GM12864 (cell line): ENCODE results near the gene MPZL1.

Experiments
- DNase-seq: peaks from one replicate; pipeline ENCODE4 v3.0.0-alpha.2; 2011; ENCODE audit warnings: low read depth
- H3K4me3 ChIP-seq: 2 replicates; pipeline ENCODE4 v1.5.1; 2011; ENCODE audit warnings: mild to moderate bottlenecking, low read depth, low read length, control low read depth
- CTCF ChIP-seq: IDR thresholded peaks from 2 replicates; pipeline ENCODE4 v1.5.1; 2011; ENCODE audit warnings: low read depth, mild to moderate bottlenecking, moderate library complexity, low read length, control low read depth, inconsistent platforms; ENCODE audit errors: missing control alignments

MPZL1 gene

GRCh38 chr1:167795810-167796740 lies 74.3 kb downstream of the MPZL1 start:
- no peak for TF ChIP-seq CTCF
- no peak for DNase-seq
- H3K4me3 ChIP-seq = no peak overlapping the region

- DNase-seq = no peak
Observed at GRCh38 chr1:167797015-167797414, 75.2 kb downstream of the MPZL1 start.

GRCh38 chr1:167798952-167799351 lies 77.2 kb downstream of the MPZL1 start:
- DNase-seq = no peak
- TF ChIP-seq CTCF = no peak
- H3K4me3 ChIP-seq = no peak overlapping the region

More at GRCh38 chr1:167797015-167797414, 75.2 kb downstream of the MPZL1 start:
- H3K4me3 ChIP-seq = no peak overlapping the region
- TF ChIP-seq CTCF = no peak

- H3K4me3 ChIP-seq = no peak overlapping the region
- no peak for TF ChIP-seq CTCF
- DNase-seq = no peak
Observed at GRCh38 chr1:167799747-167800146, 78.0 kb downstream of the MPZL1 start.

- H3K4me3 ChIP-seq = no peak overlapping the region
- TF ChIP-seq CTCF = no peak
- DNase-seq = no peak
Observed at GRCh38 chr1:167800251-167800650, 78.5 kb downstream of the MPZL1 start.

- H3K4me3 ChIP-seq = no peak overlapping the region
- TF ChIP-seq CTCF = no peak
- DNase-seq = no peak
Observed at GRCh38 chr1:167802235-167802634, 80.5 kb downstream of the MPZL1 start.
